Activated naive CD8-positive, alpha-beta T cell (primary cell): ENCODE measurements around the gene EML4.
"Not testable (repeated sequence)": the region's sequence is repeated elsewhere in the genome, so short reads cannot be mapped to it uniquely, and the experiment has no call there.

ENCODE experiments used
- H3K27ac Mint-ChIP-seq: one replicate; pipeline ENCODE4 v1.8.0; 2021; ENCODE audit warnings: mixed read lengths
- H3K27me3 Mint-ChIP-seq: one replicate; pipeline ENCODE4 v1.8.0; 2021; ENCODE audit warnings: mixed read lengths
- H3K36me3 Mint-ChIP-seq: one replicate; pipeline ENCODE4 v1.8.0; 2021; ENCODE audit warnings: mixed read lengths
- H3K4me1 Mint-ChIP-seq: one replicate; pipeline ENCODE4 v1.8.0; 2021; ENCODE audit warnings: low read depth, mixed read lengths
- H3K4me3 Mint-ChIP-seq: one replicate; pipeline ENCODE4 v1.8.0; 2021; ENCODE audit warnings: mild to moderate bottlenecking, mixed read lengths
- H3K9me3 Mint-ChIP-seq: one replicate; pipeline ENCODE4 v1.8.0; 2021; ENCODE audit warnings: low read depth, mixed read lengths

The EML4 gene

DNA sequence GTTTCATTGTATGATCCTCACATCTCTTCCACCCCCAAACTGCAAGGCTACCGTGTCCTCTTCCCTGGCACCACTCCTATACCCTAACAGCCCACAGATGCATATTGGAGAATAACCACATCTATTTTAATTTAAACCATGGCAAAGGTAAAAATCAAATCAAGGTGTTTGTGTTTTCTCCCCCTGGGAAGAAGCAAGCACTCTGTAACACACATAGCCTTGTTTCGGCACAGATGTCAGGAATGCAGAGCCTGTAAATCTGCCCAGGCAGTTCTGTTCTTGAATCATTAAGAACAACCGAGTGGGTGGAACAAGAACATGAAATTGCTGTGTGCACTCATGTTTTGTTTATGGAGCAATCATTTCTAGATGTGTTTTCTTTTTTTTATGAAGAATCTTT lies 198.7 kb downstream of the EML4 start:
- H3K4me1 Mint-ChIP-seq: peaks cover 5% of the 10 kb centered on the region
- no peak overlapping the region for H3K27ac Mint-ChIP-seq
- H3K27me3 Mint-ChIP-seq: no peaks in the 10 kb centered on the region
- no peak overlapping the region for H3K4me3 Mint-ChIP-seq
- no peaks in the 10 kb centered on the region for H3K36me3 Mint-ChIP-seq
- no peaks in the 10 kb centered on the region for H3K9me3 Mint-ChIP-seq

DNA sequence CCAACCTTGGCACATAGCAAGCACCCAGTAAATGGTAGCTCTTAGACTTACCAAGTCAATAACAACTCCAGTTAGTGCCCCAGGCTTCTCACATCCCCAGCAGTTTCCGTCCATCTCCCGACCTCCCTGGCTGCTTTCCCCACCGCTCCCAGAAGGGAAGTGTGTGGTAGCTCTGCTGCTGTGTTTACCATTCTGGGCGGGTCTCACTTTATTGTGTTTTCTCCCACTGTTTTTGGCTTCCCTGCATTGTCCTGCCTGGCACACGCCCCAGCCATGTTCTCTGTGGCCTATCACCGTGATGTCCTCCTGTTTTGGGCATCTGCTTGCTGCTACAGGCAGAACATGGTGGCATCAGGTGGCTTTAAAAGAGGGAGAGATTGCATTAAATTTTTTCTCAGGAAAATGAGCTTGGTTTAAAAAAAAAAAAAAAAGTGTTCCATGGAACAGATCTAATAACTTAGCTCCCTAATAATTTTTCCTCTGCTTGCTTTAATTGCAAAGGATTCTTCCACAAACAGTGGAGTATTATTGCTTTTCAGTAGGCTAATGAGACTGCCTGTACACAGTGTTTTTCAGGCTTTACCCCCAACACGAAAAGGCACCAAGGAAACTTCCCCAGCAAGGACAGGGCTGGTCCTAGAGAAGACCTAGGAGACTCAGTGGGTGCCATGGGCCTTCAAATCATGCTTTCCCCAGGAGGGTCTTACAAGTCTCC lies 199.8 kb downstream of the EML4 start:
- no peaks in the 10 kb centered on the region for H3K9me3 Mint-ChIP-seq
- no peaks in the 10 kb centered on the region for H3K27me3 Mint-ChIP-seq
- H3K4me3 Mint-ChIP-seq: no peak overlapping the region
- no peak overlapping the region for H3K27ac Mint-ChIP-seq
- peaks cover 5% of the 10 kb centered on the region for H3K4me1 Mint-ChIP-seq
- no peaks in the 10 kb centered on the region for H3K36me3 Mint-ChIP-seq

DNA sequence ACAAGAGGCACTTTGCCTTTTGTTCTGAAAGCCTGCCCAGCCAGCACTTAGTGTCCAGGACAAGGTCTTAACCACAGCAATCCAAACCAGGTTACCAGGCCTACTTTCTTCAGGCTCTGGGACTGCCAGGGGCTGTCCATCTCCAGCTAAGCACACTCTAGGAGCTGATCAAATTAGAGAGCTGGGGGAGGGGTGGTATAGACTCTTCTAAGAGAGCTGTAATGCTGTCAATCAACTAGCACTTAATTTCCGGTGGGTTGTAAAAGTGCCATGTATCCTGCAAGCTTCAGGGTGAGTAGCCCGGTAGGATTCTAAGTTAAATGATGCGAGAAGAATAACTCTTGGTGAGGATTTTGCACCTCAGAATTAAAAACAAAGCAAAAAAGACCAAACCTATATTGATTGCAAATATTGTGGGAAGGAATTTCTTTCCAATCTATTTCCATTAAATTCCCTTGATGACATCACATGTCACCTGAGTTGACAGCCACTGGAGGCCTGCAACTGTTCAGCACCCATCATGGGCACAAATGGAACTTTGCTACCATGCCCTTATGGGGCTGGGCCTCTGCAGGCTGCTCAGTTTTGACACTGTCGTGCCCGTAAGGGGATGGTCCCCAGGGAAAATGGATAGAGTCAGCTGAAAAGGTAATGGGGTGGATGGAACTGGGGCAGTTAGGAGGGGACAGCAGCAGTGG lies 200.5 kb downstream of the EML4 start:
- Mint-ChIP-seq H3K9me3 (no peaks in the 10 kb centered on the region), H3K27ac (no peak overlapping the region), H3K4me3 (no peak overlapping the region), H3K36me3 (no peaks in the 10 kb centered on the region), H3K27me3 (no peaks in the 10 kb centered on the region), H3K4me1 (peaks cover 5% of the 10 kb centered on the region)

DNA sequence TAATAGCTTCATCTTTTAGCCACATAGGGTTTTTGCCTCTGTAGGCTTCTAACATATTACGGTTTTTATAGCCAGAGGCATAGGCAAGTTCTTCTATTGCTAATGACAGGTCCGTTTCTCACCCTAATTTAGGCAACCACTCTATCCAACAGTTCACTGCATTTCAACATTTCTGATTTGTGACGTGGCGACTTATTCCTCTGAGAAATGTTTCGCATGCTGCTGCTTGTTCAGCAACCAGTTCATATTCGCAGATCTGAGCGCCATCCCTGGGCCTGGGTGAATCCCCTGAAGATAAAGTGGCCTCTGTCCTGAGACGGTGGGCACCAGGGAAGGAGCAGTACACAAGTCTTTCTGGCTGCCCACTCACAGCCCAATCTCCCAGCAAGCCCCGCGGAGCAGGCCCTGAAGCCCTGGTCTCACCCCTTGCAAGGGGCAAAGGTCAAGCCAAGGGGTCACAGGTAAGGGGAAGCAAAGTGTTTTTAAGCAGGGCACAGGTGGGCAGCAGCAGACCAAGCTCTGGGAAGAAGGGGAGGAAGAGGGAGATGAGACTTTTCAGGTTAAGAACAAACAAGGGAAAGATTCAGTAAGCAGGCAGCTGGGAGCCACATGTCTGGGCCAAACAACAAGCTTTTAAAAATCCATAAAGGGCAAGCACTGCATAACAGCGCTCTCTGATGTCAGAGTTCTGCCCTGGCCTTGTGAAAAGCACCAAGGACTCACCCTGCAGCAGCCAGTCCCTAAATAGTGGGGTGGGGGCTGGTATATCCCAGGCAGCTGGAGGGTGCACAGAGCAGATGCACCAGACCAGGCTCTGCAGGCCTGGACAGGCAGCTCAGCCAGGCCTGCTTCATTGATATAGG lies 202.7 kb downstream of the EML4 start:
- no peaks in the 10 kb centered on the region for H3K36me3 Mint-ChIP-seq
- no peak overlapping the region for H3K27ac Mint-ChIP-seq
- no peak overlapping the region for H3K4me3 Mint-ChIP-seq
- peaks cover 5% of the 10 kb centered on the region for H3K4me1 Mint-ChIP-seq
- no peaks in the 10 kb centered on the region for H3K27me3 Mint-ChIP-seq
- H3K9me3 Mint-ChIP-seq: no peaks in the 10 kb centered on the region

DNA sequence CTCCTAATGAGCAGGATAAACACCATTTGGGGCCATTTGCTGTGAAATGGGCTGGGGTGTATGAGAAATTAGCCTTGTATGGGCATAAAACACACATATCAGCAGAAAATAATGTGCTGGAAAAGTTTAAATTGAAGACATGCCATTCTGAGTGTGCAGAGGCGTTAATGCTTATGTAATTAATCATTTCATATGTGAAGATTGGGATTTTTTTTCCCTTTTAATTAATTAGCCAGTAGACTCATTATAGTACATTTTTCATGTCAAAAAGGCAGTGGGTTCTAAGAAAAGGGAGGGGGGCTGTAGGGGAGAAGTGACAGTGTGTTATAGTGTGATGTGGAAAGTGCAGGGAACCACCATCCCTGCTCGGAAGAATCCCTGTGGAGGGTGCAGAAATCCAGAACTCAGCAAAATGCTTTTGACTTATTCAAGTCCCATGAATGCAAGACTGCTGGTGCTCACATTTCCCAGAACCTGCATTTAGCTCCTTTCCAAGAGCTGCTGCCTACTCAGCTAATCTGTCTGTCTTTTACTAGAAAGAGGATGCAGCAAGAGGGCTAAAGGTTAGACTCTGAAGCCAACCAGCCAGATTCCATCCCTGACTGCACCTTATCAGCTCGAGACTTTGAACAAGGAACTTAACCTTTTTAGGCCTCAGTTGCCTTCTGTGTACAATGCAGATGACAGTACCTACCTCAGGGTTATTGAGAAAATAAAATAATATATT lies 203.5 kb downstream of the EML4 start:
- H3K27ac Mint-ChIP-seq: no peak overlapping the region
- H3K4me3 Mint-ChIP-seq: no peak overlapping the region
- no peaks in the 10 kb centered on the region for H3K27me3 Mint-ChIP-seq
- no peaks in the 10 kb centered on the region for H3K36me3 Mint-ChIP-seq
- peaks cover 5% of the 10 kb centered on the region for H3K4me1 Mint-ChIP-seq
- no peaks in the 10 kb centered on the region for H3K9me3 Mint-ChIP-seq

- H3K4me1 Mint-ChIP-seq: no peaks in the 10 kb centered on the region
- no peak overlapping the region for H3K27ac Mint-ChIP-seq
- no peaks in the 10 kb centered on the region for H3K27me3 Mint-ChIP-seq
- no peak overlapping the region for H3K4me3 Mint-ChIP-seq
- H3K36me3 Mint-ChIP-seq: no peaks in the 10 kb centered on the region
- no peaks in the 10 kb centered on the region for H3K9me3 Mint-ChIP-seq
Measured at GRCh38 chr2:42376758-42377157, 207.6 kb downstream of the EML4 start.

DNA sequence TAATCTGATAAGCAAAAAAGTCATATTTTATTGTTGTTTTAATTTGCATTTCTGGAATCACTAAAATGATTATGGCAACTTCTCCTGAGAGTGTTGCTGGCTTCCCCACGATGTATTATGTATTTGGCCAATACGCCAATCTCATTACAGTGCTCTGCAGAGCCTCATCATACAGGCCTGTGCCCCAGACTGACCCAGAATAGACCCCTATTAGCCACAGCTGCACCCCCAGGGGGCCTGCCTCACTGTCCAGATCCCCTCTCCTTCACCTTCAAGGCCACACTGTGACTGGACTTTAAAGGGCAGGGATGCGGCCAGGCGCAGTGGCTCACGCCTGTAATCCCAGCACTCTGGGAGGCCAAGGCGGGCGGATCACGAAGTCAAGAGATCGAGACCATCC lies 209.3 kb downstream of the EML4 start:
- Mint-ChIP-seq H3K27ac (no peak overlapping the region), H3K27me3 (no peaks in the 10 kb centered on the region), H3K9me3 (no peaks in the 10 kb centered on the region), H3K4me1 (no peaks in the 10 kb centered on the region), H3K4me3 (no peak overlapping the region), H3K36me3 (no peaks in the 10 kb centered on the region)

DNA sequence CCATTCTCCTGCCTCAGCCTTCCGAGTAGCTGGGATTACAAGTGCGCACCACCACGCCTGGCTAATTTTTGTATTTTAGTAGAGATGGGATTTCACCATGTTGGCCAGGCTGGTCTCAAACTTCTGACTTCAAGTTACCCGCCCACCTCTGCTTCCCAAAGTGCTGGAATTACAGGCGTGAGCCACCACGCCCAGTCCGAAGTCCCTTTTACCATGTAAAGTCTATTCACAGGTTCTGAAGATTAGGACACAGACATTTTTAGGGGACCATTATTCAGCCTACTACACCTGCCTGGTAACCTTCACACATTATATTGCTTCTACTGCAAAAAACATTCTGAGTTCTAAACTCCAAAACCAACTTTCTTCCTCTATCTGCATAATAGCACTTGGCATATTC lies 210.9 kb downstream of the EML4 start:
- not testable (repeated sequence) for H3K9me3 Mint-ChIP-seq, H3K4me1 Mint-ChIP-seq, H3K27me3 Mint-ChIP-seq, H3K27ac Mint-ChIP-seq, H3K36me3 Mint-ChIP-seq, H3K4me3 Mint-ChIP-seq

DNA sequence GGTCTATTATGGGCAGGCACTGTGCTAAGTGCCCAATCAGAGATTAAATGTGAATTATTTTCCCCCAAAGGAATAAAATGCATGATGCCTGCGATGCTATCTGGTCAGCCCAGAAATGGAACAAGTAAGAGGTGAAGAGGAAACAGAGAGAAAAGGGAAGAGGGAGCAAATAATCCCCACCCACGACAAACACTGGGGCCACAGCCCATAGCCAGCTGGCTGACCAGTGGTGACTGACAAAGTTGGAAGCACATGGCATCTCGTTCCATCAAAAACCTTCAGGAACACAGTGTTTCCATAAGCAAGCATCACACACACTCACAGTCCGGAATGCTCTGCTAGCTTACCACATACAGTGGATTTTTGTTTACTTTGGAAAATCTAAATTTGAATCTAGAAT lies 213.0 kb downstream of the EML4 start:
- Mint-ChIP-seq H3K9me3 (no peaks in the 10 kb centered on the region), H3K27ac (no peak overlapping the region), H3K4me3 (no peak overlapping the region), H3K27me3 (no peaks in the 10 kb centered on the region), H3K36me3 (no peaks in the 10 kb centered on the region), H3K4me1 (no peaks in the 10 kb centered on the region)
